ENCODE results near the gene IL32.
A peak's percentile ranks its signal among the peaks of the same experiment; 100 is the strongest.

- TF ChIP-seq CTCF (IDR thresholded peaks at IDR 0.05), result peak; percentile 59
- TF ChIP-seq EZH2 (IDR thresholded peaks at IDR 0.05; ENCODE audit: borderline replicate concordance, insufficient read depth, low read depth, low read length, poor library complexity, severe bottlenecking), result no peak
Measured at GRCh38 chr16:3095869-3096268, 30.4 kb downstream of the IL32 start.
